ENCODE measurements around the gene PRICKLE1. TPM values are rescaled to one million over a fixed set of nuclear protein-coding genes. Genes with fewer than 3 reads are reported as not detected.

PRICKLE1 gene
- total RNA-seq, 1 donor from 2014 or later: 53.5 TPM

GRCh38 chr12:42568952-42569915, 20.3 kb downstream of the PRICKLE1 start:
- peak; percentile 61 for TF ChIP-seq CTCF (IDR thresholded peaks at IDR 0.05; ENCODE audit: unreplicated experiment)
- peaks cover 11% of the 10 kb centered on the region for H3K36me3 Mint-ChIP-seq (ENCODE audit: insufficient read depth)

DNA sequence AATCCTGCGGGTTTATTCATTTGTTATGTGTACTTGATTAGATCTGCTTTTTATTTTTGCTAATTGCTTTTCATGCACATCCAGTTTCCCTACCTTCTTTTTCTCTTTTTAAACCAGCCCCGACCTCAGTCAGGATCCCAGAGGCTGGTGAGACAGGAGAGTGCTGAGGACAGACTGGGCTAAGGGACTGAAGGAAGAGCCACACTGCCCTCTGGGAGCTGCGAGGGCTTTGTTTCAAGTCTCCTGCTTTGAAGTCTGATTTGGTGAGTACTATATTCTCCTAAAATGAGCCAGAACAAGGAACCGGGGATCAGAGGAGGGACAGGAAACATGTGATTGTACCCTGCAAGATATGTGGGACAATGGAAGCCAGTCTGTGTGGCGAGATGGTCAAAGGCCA, 23.9 kb downstream of the PRICKLE1 start:
- no peaks in the 10 kb centered on the region for H3K9me3 Mint-ChIP-seq (ENCODE audit: low read depth)
- TF ChIP-seq CTCF (IDR thresholded peaks at IDR 0.05; ENCODE audit: unreplicated experiment): no peak
- H3K4me3 Mint-ChIP-seq (ENCODE audit: low read depth): no peak overlapping the region
- peaks cover 13% of the 10 kb centered on the region for H3K36me3 Mint-ChIP-seq (ENCODE audit: insufficient read depth)
- no peaks in the 10 kb centered on the region for H3K27me3 Mint-ChIP-seq
- DNase-seq (ENCODE audit: low spot score, unreplicated experiment): no peak
- H3K4me1 Mint-ChIP-seq (ENCODE audit: low read depth): peaks cover 29% of the 10 kb centered on the region
- peak overlapping the region; percentile 29 for H3K27ac Mint-ChIP-seq

More at GRCh38 chr12:42568952-42569915, 20.3 kb downstream of the PRICKLE1 start:
- no peaks in the 10 kb centered on the region for H3K27me3 Mint-ChIP-seq
- peaks cover 33% of the 10 kb centered on the region for H3K4me1 Mint-ChIP-seq (ENCODE audit: low read depth)
- no peak overlapping the region for H3K4me3 Mint-ChIP-seq (ENCODE audit: low read depth)
- no peak for DNase-seq (ENCODE audit: low spot score, unreplicated experiment)
- H3K9me3 Mint-ChIP-seq (ENCODE audit: low read depth): no peaks in the 10 kb centered on the region
- peak overlapping the region; percentile 33 for H3K27ac Mint-ChIP-seq

GRCh38 chr12:42564996-42565395, 24.6 kb downstream of the PRICKLE1 start:
- Mint-ChIP-seq H3K9me3 (ENCODE audit: low read depth) (no peaks in the 10 kb centered on the region), H3K27ac (no peak overlapping the region)

DNA sequence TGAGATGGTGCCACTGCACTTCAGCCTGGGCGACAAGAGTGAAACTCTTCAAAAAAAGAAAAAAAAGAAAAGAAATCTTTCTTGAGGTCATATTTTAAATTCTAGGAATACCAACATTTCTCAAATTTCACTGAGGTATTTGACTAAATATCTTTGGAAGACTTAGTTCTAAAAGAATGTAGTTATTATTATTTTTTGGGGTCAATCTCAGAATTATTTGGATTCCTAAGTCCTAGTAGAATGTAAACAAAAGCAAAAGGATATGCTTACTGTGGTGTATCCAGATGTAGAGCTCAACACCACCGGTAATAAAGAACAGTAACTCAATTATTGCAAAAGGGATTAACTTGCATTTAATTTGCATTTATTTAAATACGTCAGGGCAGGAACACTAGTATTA, 25.0 kb downstream of the PRICKLE1 start:
- Mint-ChIP-seq H3K4me3 (ENCODE audit: low read depth) (no peak overlapping the region), H3K4me1 (ENCODE audit: low read depth) (peaks cover 23% of the 10 kb centered on the region), H3K36me3 (ENCODE audit: insufficient read depth) (peaks cover 13% of the 10 kb centered on the region), H3K27ac (no peak overlapping the region), H3K27me3 (no peaks in the 10 kb centered on the region), H3K9me3 (ENCODE audit: low read depth) (no peaks in the 10 kb centered on the region)
- DNase-seq (ENCODE audit: low spot score, unreplicated experiment): no peak
- no peak for TF ChIP-seq CTCF (IDR thresholded peaks at IDR 0.05; ENCODE audit: unreplicated experiment)

More at GRCh38 chr12:42564996-42565395, 24.6 kb downstream of the PRICKLE1 start:
- no peak for TF ChIP-seq CTCF (IDR thresholded peaks at IDR 0.05; ENCODE audit: unreplicated experiment)
- peaks cover 13% of the 10 kb centered on the region for H3K36me3 Mint-ChIP-seq (ENCODE audit: insufficient read depth)
- no peak for DNase-seq (ENCODE audit: low spot score, unreplicated experiment)
- H3K4me1 Mint-ChIP-seq (ENCODE audit: low read depth): peaks cover 26% of the 10 kb centered on the region
- no peaks in the 10 kb centered on the region for H3K27me3 Mint-ChIP-seq
- H3K4me3 Mint-ChIP-seq (ENCODE audit: low read depth): no peak overlapping the region

- no peak for TF ChIP-seq CTCF (IDR thresholded peaks at IDR 0.05; ENCODE audit: unreplicated experiment)
- no peak overlapping the region for H3K4me3 Mint-ChIP-seq (ENCODE audit: low read depth)
- DNase-seq (ENCODE audit: low spot score, unreplicated experiment): no peak
Observed at GRCh38 chr12:42560977-42561376, 28.6 kb downstream of the PRICKLE1 start.

More at GRCh38 chr12:42560977-42561376, 28.6 kb downstream of the PRICKLE1 start:
- H3K36me3 Mint-ChIP-seq (ENCODE audit: insufficient read depth): peaks cover 14% of the 10 kb centered on the region
- no peaks in the 10 kb centered on the region for H3K27me3 Mint-ChIP-seq
- H3K9me3 Mint-ChIP-seq (ENCODE audit: low read depth): no peaks in the 10 kb centered on the region
- H3K27ac Mint-ChIP-seq: no peak overlapping the region
- H3K4me1 Mint-ChIP-seq (ENCODE audit: low read depth): peaks cover 26% of the 10 kb centered on the region

All from progenitor cell of endocrine pancreas (in vitro differentiated cells).